HepG2 (cell line): ENCODE data around the gene CD7. TPM values are rescaled to one million over a fixed set of nuclear protein-coding genes. Genes with fewer than 3 reads are reported as not detected.

Experiments
- BHLHE40 ChIP-seq: IDR thresholded peaks from 2 replicates; pipeline ENCODE4 v1.6.1; 2011; ENCODE audit warnings: low read length, improper control_type of control experiment
- EEA1 ChIP-seq: sonication (generic); formaldehyde crosslinking; IDR thresholded peaks from 2 replicates; pipeline ENCODE4 v1.5.1; 2020; ENCODE audit warnings: mild to moderate bottlenecking, missing genetic modification reagents, borderline replicate concordance
- ETV5 ChIP-seq: IDR thresholded peaks from 2 replicates; pipeline ENCODE4 v1.6.1; 2018; ENCODE audit warnings: missing biosample characterization, missing genetic modification reagents, inconsistent platforms, borderline replicate concordance
- HMGA1 ChIP-seq: sonication (generic); formaldehyde crosslinking; conservative IDR thresholded peaks from 2 replicates; pipeline ENCODE4 v1.4.0; 2020; ENCODE audit warnings: missing genetic modification reagents
- JDP2 ChIP-seq: sonication (generic); formaldehyde crosslinking; IDR thresholded peaks from 2 replicates; pipeline ENCODE4 v1.8.1; 2022; ENCODE audit warnings: missing genetic modification reagents, borderline replicate concordance
- KAT8 ChIP-seq: IDR thresholded peaks from 2 replicates; pipeline ENCODE4 v1.6.1; 2016; ENCODE audit warnings: missing genetic modification reagents, missing compliant biosample characterization
- KLF11 ChIP-seq: IDR thresholded peaks from 2 replicates; pipeline ENCODE4 v1.6.1; 2016; ENCODE audit warnings: missing compliant biosample characterization
- MYNN ChIP-seq: sonication (generic); formaldehyde crosslinking; IDR thresholded peaks from 2 replicates; pipeline ENCODE4 v1.4.0; 2020; ENCODE audit warnings: mild to moderate bottlenecking, low read depth, missing genetic modification reagents
- ZKSCAN1 ChIP-seq: fragments of 150-350 bp; IDR thresholded peaks from 2 replicates; pipeline ENCODE4 v1.6.1; 2014; ENCODE audit warnings: low read length
- polyA plus RNA-seq, 8 experiments: library from polyadenylated mRNA; depleted of rRNA in 3 of 8; stranded (reverse) in 7 of 8; unstranded in 1 of 8; fragments of >200 nt; fragmentation: Illumina TruSeq in 4 of 8; extraction: Trizol in 4 of 8; gene quantifications; 2 replicates each; pipeline versions ENCODE4 v1.2.1 to v1.2.3, GENCODE V29; 2011 to 2016; ENCODE audit warnings: low read depth in 4 of 8, missing spikeins in 1 of 8, mixed read lengths in 1 of 8; ENCODE audit not compliant: insufficient read depth in 1 of 8
- total RNA-seq, 5 experiments: library from RNA; depleted of rRNA; stranded (reverse); fragments of >200 nt; fragmentation: Illumina TruSeq; extraction: Trizol; gene quantifications; 2 replicates each; pipeline ENCODE4 v1.2.3, GENCODE V29; 2016; ENCODE audit warnings: low read depth in 1 of 5
- TF ChIP-seq, protein P1 (sequence below): sonication (generic); formaldehyde crosslinking; conservative IDR thresholded peaks from 2 replicates; pipeline ENCODE4 v1.4.0; 2020; ENCODE audit warnings: missing genetic modification reagents
- TF ChIP-seq, protein P2 (sequence below): sonication (generic); formaldehyde crosslinking; IDR thresholded peaks from 2 replicates; pipeline ENCODE4 v1.5.0; 2020; ENCODE audit warnings: mild to moderate bottlenecking, missing genetic modification reagents
- TF ChIP-seq, protein P3 (sequence below): IDR thresholded peaks from 2 replicates; pipeline ENCODE4 v1.6.1; 2016; ENCODE audit warnings: missing compliant biosample characterization, missing genetic modification reagents, borderline replicate concordance
- TF ChIP-seq, protein P4 (sequence below): conservative IDR thresholded peaks from 2 replicates; pipeline ENCODE4 v1.6.1; 2018; ENCODE audit warnings: missing genetic modification reagents
- TF ChIP-seq, protein P5 (sequence below): sonication (generic); formaldehyde crosslinking; conservative IDR thresholded peaks from 2 replicates; pipeline ENCODE4 v1.5.0; 2020; ENCODE audit warnings: missing genetic modification reagents
- TF ChIP-seq, protein P6 (sequence below): sonication (generic); formaldehyde crosslinking; conservative IDR thresholded peaks from 2 replicates; pipeline ENCODE4 v1.4.0; 2020; ENCODE audit warnings: missing genetic modification reagents

Gene CD7
- total and polyA plus RNA-seq, 2 of the 13 experiments (the other 11 are each of a cell fraction or from before 2014, with no cell fraction given): 67.6 to 76.4 TPM

- TF ChIP-seq KAT8 (CRISPR knock-in tag) (peak; percentile 73), HMGA1 (CRISPR knock-in tag) (no peak), ETV5 (CRISPR knock-in tag) (peak; percentile 80; the same call in 1 of the 2 replicates), EEA1 (CRISPR knock-in tag) (peak; percentile 85), ZKSCAN1 (peak; percentile 9; the same call in 1 of the 2 replicates), BHLHE40 (peak; percentile 85), MYNN (CRISPR knock-in tag) (no peak), KLF11 (CRISPR knock-in tag) (no peak), JDP2 (CRISPR knock-in tag) (peak; percentile 33; the same call in 1 of the 2 replicates)
- TF ChIP-seq, protein P1, sequence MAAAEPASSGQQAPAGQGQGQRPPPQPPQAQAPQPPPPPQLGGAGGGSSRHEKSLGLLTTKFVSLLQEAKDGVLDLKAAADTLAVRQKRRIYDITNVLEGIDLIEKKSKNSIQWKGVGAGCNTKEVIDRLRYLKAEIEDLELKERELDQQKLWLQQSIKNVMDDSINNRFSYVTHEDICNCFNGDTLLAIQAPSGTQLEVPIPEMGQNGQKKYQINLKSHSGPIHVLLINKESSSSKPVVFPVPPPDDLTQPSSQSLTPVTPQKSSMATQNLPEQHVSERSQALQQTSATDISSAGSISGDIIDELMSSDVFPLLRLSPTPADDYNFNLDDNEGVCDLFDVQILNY (CRISPR knock-in tag): no peak; the same call in 1 of the 2 replicates
- TF ChIP-seq, protein P2, sequence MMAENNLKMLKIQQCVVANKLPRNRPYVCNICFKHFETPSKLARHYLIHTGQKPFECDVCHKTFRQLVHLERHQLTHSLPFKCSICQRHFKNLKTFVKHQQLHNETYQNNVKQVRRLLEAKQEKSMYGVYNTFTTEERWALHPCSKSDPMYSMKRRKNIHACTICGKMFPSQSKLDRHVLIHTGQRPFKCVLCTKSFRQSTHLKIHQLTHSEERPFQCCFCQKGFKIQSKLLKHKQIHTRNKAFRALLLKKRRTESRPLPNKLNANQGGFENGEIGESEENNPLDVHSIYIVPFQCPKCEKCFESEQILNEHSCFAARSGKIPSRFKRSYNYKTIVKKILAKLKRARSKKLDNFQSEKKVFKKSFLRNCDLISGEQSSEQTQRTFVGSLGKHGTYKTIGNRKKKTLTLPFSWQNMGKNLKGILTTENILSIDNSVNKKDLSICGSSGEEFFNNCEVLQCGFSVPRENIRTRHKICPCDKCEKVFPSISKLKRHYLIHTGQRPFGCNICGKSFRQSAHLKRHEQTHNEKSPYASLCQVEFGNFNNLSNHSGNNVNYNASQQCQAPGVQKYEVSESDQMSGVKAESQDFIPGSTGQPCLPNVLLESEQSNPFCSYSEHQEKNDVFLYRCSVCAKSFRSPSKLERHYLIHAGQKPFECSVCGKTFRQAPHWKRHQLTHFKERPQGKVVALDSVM (CRISPR knock-in tag): peak; percentile 96
- TF ChIP-seq, protein P3, sequence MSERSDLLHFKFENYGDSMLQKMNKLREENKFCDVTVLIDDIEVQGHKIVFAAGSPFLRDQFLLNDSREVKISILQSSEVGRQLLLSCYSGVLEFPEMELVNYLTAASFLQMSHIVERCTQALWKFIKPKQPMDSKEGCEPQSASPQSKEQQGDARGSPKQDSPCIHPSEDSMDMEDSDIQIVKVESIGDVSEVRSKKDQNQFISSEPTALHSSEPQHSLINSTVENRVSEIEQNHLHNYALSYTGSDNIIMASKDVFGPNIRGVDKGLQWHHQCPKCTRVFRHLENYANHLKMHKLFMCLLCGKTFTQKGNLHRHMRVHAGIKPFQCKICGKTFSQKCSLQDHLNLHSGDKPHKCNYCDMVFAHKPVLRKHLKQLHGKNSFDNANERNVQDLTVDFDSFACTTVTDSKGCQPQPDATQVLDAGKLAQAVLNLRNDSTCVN (CRISPR knock-in tag): peak; percentile 70; the same call in 1 of the 2 replicates
- TF ChIP-seq, protein P4, sequence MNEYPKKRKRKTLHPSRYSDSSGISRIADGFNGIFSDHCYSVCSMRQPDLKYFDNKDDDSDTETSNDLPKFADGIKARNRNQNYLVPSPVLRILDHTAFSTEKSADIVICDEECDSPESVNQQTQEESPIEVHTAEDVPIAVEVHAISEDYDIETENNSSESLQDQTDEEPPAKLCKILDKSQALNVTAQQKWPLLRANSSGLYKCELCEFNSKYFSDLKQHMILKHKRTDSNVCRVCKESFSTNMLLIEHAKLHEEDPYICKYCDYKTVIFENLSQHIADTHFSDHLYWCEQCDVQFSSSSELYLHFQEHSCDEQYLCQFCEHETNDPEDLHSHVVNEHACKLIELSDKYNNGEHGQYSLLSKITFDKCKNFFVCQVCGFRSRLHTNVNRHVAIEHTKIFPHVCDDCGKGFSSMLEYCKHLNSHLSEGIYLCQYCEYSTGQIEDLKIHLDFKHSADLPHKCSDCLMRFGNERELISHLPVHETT: 0 out of 2 replicates have a peak, but pooled peaks have one; percentile 48
- TF ChIP-seq, protein P5, sequence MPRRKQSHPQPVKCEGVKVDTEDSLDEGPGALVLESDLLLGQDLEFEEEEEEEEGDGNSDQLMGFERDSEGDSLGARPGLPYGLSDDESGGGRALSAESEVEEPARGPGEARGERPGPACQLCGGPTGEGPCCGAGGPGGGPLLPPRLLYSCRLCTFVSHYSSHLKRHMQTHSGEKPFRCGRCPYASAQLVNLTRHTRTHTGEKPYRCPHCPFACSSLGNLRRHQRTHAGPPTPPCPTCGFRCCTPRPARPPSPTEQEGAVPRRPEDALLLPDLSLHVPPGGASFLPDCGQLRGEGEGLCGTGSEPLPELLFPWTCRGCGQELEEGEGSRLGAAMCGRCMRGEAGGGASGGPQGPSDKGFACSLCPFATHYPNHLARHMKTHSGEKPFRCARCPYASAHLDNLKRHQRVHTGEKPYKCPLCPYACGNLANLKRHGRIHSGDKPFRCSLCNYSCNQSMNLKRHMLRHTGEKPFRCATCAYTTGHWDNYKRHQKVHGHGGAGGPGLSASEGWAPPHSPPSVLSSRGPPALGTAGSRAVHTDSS: no peak
- TF ChIP-seq, protein P6, sequence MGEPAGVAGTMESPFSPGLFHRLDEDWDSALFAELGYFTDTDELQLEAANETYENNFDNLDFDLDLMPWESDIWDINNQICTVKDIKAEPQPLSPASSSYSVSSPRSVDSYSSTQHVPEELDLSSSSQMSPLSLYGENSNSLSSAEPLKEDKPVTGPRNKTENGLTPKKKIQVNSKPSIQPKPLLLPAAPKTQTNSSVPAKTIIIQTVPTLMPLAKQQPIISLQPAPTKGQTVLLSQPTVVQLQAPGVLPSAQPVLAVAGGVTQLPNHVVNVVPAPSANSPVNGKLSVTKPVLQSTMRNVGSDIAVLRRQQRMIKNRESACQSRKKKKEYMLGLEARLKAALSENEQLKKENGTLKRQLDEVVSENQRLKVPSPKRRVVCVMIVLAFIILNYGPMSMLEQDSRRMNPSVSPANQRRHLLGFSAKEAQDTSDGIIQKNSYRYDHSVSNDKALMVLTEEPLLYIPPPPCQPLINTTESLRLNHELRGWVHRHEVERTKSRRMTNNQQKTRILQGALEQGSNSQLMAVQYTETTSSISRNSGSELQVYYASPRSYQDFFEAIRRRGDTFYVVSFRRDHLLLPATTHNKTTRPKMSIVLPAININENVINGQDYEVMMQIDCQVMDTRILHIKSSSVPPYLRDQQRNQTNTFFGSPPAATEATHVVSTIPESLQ: 0 out of 2 replicates have a peak, but pooled peaks have one; percentile 49
These were observed 24.9 kb downstream of the CD7 start (continued) for GRCh38 chr17:82292251-82293154.
